ENCODE measurements around the gene TUBB4A.
A peak's percentile ranks its signal among the peaks of the same experiment; 100 is the strongest.
"Not testable (repeated sequence)": the region's sequence is repeated elsewhere in the genome, so short reads cannot be mapped to it uniquely, and the experiment has no call there.

Gene TUBB4A

GRCh38 chr19:6501740-6502648, at the start of gene TUBB4A:
TSS of gene TUBB4A (minus strand) at chr19:6502309. CDS start at chr19:6502212, 97 bp downstream.
- DNase-seq = peak; percentile 57

GRCh38 chr19:6551091-6551490, 49.0 kb upstream of the TUBB4A start:
- no peak for DNase-seq

- not testable (repeated sequence) for DNase-seq
These were observed 48.6 kb upstream of the TUBB4A start for GRCh38 chr19:6550679-6551078.

- DNase-seq = no peak
These were observed 41.8 kb upstream of the TUBB4A start for GRCh38 chr19:6543866-6544347.

- DNase-seq = no peak
These were observed 39.0 kb upstream of the TUBB4A start for GRCh38 chr19:6540918-6541689.

- no peak for DNase-seq
These were observed 37.4 kb upstream of the TUBB4A start for GRCh38 chr19:6539514-6539913.

- DNase-seq = no peak
These were observed 33.5 kb upstream of the TUBB4A start for GRCh38 chr19:6535558-6536137.

GRCh38 chr19:6534451-6535093, 32.5 kb upstream of the TUBB4A start:
- DNase-seq = no peak

GRCh38 chr19:6533746-6534418, 31.8 kb upstream of the TUBB4A start:
- no peak for DNase-seq

- DNase-seq = no peak
These were observed 30.9 kb upstream of the TUBB4A start for GRCh38 chr19:6533000-6533328.

- DNase-seq = peak; percentile 20
These were observed 30.3 kb upstream of the TUBB4A start for GRCh38 chr19:6532244-6532999.

- DNase-seq = no peak
These were observed 29.8 kb upstream of the TUBB4A start for GRCh38 chr19:6531956-6532243.

GRCh38 chr19:6531163-6531955, 29.2 kb upstream of the TUBB4A start:
- DNase-seq = no peak

GRCh38 chr19:6530386-6531162, 28.5 kb upstream of the TUBB4A start, which contains the start of gene TNFSF9:
TSS of gene TNFSF9 (plus strand) at chr19:6531026. CDS start at chr19:6531037, 11 bp downstream.
- DNase-seq = peak; percentile 83

- DNase-seq = no peak
These were observed 27.9 kb upstream of the TUBB4A start for GRCh38 chr19:6529937-6530385.

GRCh38 chr19:6529351-6529750, 27.2 kb upstream of the TUBB4A start:
- DNase-seq = no peak

GRCh38 chr19:6528544-6529121, 26.5 kb upstream of the TUBB4A start:
- DNase-seq = no peak

GRCh38 chr19:6527893-6528543, 25.9 kb upstream of the TUBB4A start:
- DNase-seq = no peak

- no peak for DNase-seq
These were observed 22.2 kb upstream of the TUBB4A start for GRCh38 chr19:6524311-6524710.
